Mesodermal cell (in vitro differentiated cells): Measurements from ENCODE around the gene LDLRAD4.
"Not testable (repeated sequence)": the region's sequence is repeated elsewhere in the genome, so short reads cannot be mapped to it uniquely, and the experiment has no call there.

Experiments used
- H3K27ac ChIP-seq: 2 replicates; pipeline ENCODE4 v1.7.0; 2013; ENCODE audit warnings: mild to moderate bottlenecking, low read depth, low read length, moderate library complexity; ENCODE audit not compliant: severe bottlenecking
- H3K36me3 ChIP-seq: 2 replicates; pipeline ENCODE4 v1.7.1; 2013; ENCODE audit warnings: mild to moderate bottlenecking, low read length, moderate library complexity; ENCODE audit not compliant: control insufficient read depth, insufficient read depth
- H3K4me1 ChIP-seq: one replicate; pipeline ENCODE4 v1.7.1; 2013; ENCODE audit warnings: mild to moderate bottlenecking, low read length; ENCODE audit not compliant: insufficient read depth, control insufficient read depth, poor library complexity, severe bottlenecking
- H3K4me3 ChIP-seq: 2 replicates; pipeline ENCODE4 v1.7.0; 2013; ENCODE audit warnings: low read length, control low read depth, mild to moderate bottlenecking; ENCODE audit not compliant: insufficient read depth, poor library complexity, severe bottlenecking; ENCODE audit errors: extremely low read depth
- H3K9me3 ChIP-seq: 2 replicates; pipeline ENCODE4 v1.7.1; 2013; ENCODE audit warnings: mild to moderate bottlenecking, low read length, moderate library complexity; ENCODE audit not compliant: control insufficient read depth
- WGBS, 2 experiments: methylation state at CpG; one replicate each; pipeline ENCODE4 v1.1.5; 2013; ENCODE audit warnings: missing lambda C conversion rate in 2 of 2; ENCODE audit not compliant: insufficient coverage in 2 of 2; 5-methylcytosine and 5-hydroxymethylcytosine counted together

The LDLRAD4 gene

GRCh38 chr18:13470516-13471197 is 252.1 kb downstream of the LDLRAD4 start:
- H3K9me3 ChIP-seq = no peaks in the 10 kb centered on the region
- WGBS, 2 experiments = 85 to 89% methylated on average over 7 of the region's 10 CpGs

DNA sequence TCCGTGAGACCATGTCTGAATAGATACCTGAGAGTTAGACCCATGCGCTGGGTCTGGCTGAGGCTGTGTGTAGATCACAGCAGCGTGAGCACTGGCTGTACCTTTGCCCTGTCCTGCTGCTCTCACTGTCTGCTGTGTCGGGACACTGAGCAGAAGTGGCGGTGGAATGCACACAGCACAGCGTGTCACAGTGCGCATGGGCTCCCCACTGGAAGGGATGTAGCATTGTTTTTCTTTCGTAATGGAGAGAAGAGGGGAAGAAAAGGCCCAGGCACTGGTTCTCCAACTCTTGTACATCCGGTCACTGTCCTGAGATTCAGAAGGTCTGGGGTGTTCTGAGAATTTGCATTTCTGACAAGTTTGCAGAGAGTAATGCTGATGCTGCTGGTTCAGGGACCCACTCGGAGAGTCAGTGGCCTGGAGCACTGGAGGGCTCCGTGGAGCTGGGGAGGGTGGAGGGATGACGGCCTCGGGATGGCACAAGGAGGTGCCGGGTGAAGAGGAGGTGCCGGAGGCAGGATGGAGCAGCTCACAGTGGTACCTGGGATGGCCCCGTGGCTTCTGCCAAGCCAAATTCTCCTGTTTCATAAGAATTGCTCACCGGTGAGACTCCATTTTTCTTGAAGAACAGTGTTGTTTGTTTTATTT is 252.8 kb downstream of the LDLRAD4 start:
- no peaks in the 10 kb centered on the region for H3K9me3 ChIP-seq
- no peaks in the 10 kb centered on the region for H3K36me3 ChIP-seq
- WGBS, 2 experiments = 88 to 91% methylated on average over 15 to 16 of the region's 17 CpGs
- H3K4me1 ChIP-seq = peaks cover 12% of the 10 kb centered on the region
- no peak overlapping the region for H3K4me3 ChIP-seq
- peak overlapping the region; percentile 10 for H3K27ac ChIP-seq

More at GRCh38 chr18:13470516-13471197, 252.1 kb downstream of the LDLRAD4 start:
- Histone ChIP-seq H3K4me3 (no peak overlapping the region), H3K4me1 (peaks cover 12% of the 10 kb centered on the region), H3K27ac (no peak overlapping the region), H3K36me3 (no peaks in the 10 kb centered on the region)

DNA sequence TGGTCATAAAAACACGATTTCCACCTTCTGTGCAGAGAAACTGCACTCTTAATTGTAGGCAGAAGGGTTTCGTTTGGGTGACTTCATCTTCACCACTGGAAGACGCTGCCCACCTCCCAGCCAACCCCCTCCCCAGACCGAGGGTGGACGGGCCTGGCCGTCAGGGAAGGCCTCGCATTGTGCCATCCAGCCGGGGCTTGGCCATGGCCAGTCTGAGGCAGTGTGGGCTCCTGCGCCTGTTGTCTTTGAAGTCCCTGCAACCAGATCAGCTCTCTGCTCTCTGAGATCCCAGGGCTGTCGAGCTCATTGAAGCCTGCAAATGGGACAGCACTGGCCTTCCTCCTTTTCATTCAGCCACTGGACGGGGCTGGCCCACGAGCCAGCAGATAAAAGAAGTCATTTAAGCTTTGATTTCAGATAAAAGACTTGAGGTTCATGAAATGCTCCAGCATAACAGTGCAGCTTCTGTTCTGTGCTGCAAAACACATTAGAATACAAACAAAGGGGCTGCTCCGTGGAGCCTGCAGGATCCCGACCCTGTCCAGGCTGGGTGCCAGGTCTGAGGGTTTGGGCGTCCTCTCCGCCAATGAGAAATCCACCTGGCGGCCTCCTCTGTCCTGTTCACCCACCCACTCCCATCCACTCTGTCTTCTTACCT is 253.5 kb downstream of the LDLRAD4 start:
- H3K27ac ChIP-seq = peak overlapping the region; percentile 45
- peaks cover 12% of the 10 kb centered on the region for H3K4me1 ChIP-seq
- no peaks in the 10 kb centered on the region for H3K36me3 ChIP-seq
- WGBS, 2 experiments = 57 to 61% methylated on average over 11 to 15 of the region's 17 CpGs
- H3K4me3 ChIP-seq = no peak overlapping the region
- no peaks in the 10 kb centered on the region for H3K9me3 ChIP-seq

DNA sequence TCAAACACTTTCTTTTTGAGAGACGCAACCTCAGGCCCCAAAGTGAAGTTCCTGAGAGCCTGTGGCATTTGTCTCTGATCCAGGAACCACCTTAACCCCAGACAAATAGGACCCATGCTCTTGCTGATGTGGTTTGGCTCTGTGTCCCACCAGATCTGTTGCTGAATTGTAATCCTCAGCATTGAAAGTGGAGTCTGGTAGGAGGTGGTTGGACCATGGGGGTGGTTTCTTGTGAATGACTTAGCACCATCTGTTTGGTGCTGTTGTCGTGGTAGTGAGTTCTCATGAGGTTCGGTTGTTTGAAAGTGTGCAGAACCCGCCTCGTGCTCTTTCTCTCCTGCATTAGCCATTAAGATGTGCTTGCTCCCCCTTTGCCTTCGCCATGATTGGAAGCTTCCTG is 255.2 kb downstream of the LDLRAD4 start:
- 97 to 100% methylated on average over 4 of the region's 6 CpGs for WGBS, 2 experiments
- Histone ChIP-seq H3K9me3 (no peaks in the 10 kb centered on the region), H3K4me1 (peaks cover 12% of the 10 kb centered on the region), H3K36me3 (no peaks in the 10 kb centered on the region), H3K4me3 (no peak overlapping the region), H3K27ac (no peak overlapping the region)

DNA sequence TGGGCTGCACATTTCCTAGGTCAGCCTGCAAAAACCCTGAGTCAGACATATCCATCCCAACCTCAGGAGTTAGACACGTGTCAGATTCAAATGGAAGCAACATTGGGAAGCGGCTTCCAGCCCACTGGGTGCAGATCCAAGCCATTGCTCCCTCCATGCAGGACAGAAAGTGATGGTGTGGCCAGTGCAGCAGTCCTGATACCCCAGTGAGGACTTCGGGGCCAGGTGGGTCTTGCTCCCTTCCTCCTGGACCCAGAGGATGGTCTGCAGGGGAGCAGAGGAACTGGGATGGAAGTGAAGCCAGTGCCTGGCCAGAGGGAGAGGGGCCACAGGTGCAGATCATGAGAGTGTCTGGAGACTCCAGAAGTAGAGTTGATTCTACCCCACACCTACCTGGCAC is 255.8 kb downstream of the LDLRAD4 start:
- 97 to 100% methylated on average over 1 to 3 of the region's 3 CpGs for WGBS, 2 experiments
- peaks cover 12% of the 10 kb centered on the region for H3K4me1 ChIP-seq
- no peak overlapping the region for H3K4me3 ChIP-seq
- no peaks in the 10 kb centered on the region for H3K9me3 ChIP-seq
- peak overlapping the region; percentile 49 for H3K27ac ChIP-seq
- H3K36me3 ChIP-seq = no peaks in the 10 kb centered on the region

- H3K36me3 ChIP-seq = no peaks in the 10 kb centered on the region
- H3K9me3 ChIP-seq = no peaks in the 10 kb centered on the region
- peaks cover 12% of the 10 kb centered on the region for H3K4me1 ChIP-seq
- peak overlapping the region; percentile 49 for H3K27ac ChIP-seq
- no peak overlapping the region for H3K4me3 ChIP-seq
- 57 to 83% methylated on average over 3 to 5 of the region's 6 CpGs for WGBS, 2 experiments
Measured at GRCh38 chr18:13474907-13475545, 256.5 kb downstream of the LDLRAD4 start.

- not testable (repeated sequence) for H3K4me3 ChIP-seq, H3K27ac ChIP-seq, H3K9me3 ChIP-seq, H3K36me3 ChIP-seq
- WGBS, 2 experiments = 92 to 100% methylated on average over 1 to 3 of the region's 4 CpGs
- H3K4me1 ChIP-seq = peaks cover 12% of the 10 kb centered on the region
Measured at GRCh38 chr18:13476312-13476711, 257.8 kb downstream of the LDLRAD4 start.

- H3K9me3 ChIP-seq = no peaks in the 10 kb centered on the region
- H3K4me1 ChIP-seq = peaks cover 7% of the 10 kb centered on the region
- 91 to 95% methylated on average over 5 to 6 of the region's 6 CpGs for WGBS, 2 experiments
- no peak overlapping the region for H3K4me3 ChIP-seq
- H3K27ac ChIP-seq = no peak overlapping the region
- no peaks in the 10 kb centered on the region for H3K36me3 ChIP-seq
Measured at GRCh38 chr18:13477147-13477683, 258.7 kb downstream of the LDLRAD4 start.

- WGBS, 2 experiments = 74 to 81% methylated on average over 7 to 8 of the region's 11 CpGs
Measured at GRCh38 chr18:13480571-13481255, 262.2 kb downstream of the LDLRAD4 start.

GRCh38 chr18:13481331-13481730 is 262.8 kb downstream of the LDLRAD4 start:
- no peaks in the 10 kb centered on the region for H3K4me1 ChIP-seq
- H3K9me3 ChIP-seq = no peaks in the 10 kb centered on the region
- 76 to 84% methylated on average over 7 of the region's 11 CpGs for WGBS, 2 experiments
- no peak overlapping the region for H3K27ac ChIP-seq
- no peak overlapping the region for H3K4me3 ChIP-seq
- no peaks in the 10 kb centered on the region for H3K36me3 ChIP-seq

More at GRCh38 chr18:13480571-13481255, 262.2 kb downstream of the LDLRAD4 start:
- Histone ChIP-seq H3K4me3 (no peak overlapping the region), H3K36me3 (no peaks in the 10 kb centered on the region), H3K27ac (no peak overlapping the region), H3K9me3 (no peaks in the 10 kb centered on the region), H3K4me1 (no peaks in the 10 kb centered on the region)
